Aorta (tissue), 5 donors: ENCODE measurements around the gene CDS2. TPM values are rescaled to one million over a fixed set of nuclear protein-coding genes. Genes with fewer than 3 reads are reported as not detected.
A peak's percentile ranks its signal among the peaks of the same experiment; 100 is the strongest.

ENCODE experiments used
- ATAC-seq: fragments of 200-7000 bp; cut with Tn5 transposase; one replicate; pipeline ENCODE4 v1.9.1; 2022; ENCODE audit warnings: moderate library complexity; ENCODE audit not compliant: low FRiP score
- DNase-seq, 2 donors: peaks; one replicate each; pipeline ENCODE4 v3.0.0-alpha.2; 2020
- H3K27ac ChIP-seq, 2 donors: one replicate each; pipeline ENCODE4 v1.5.1; 2013; ENCODE audit warnings: low read length in 2 of 2, mild to moderate bottlenecking in 2 of 2, moderate library complexity in 2 of 2, control low read depth in 1 of 2, inconsistent platforms in 1 of 2, low read depth in 1 of 2
- H3K27me3 ChIP-seq, 2 donors: one replicate each; pipeline ENCODE4 v1.6.1; 2013; ENCODE audit warnings: control low read depth in 1 of 2, low read length in 1 of 2, mild to moderate bottlenecking in 1 of 2, moderate library complexity in 1 of 2; ENCODE audit not compliant: insufficient read depth in 2 of 2, control insufficient read depth in 1 of 2
- H3K36me3 ChIP-seq, 2 donors: one replicate each; pipeline ENCODE4 v1.6.1; 2013; ENCODE audit warnings: control low read depth in 1 of 2, low read length in 1 of 2, mild to moderate bottlenecking in 1 of 2; ENCODE audit not compliant: insufficient read depth in 2 of 2, control insufficient read depth in 1 of 2
- H3K4me1 ChIP-seq, 2 donors: one replicate each; pipeline ENCODE4 v1.6.1; 2013; ENCODE audit warnings: low read length in 2 of 2, control low read depth in 1 of 2, mild to moderate bottlenecking in 1 of 2, moderate library complexity in 1 of 2; ENCODE audit not compliant: insufficient read depth in 2 of 2, control insufficient read depth in 1 of 2
- H3K4me3 ChIP-seq, 2 donors: one replicate each; pipeline ENCODE4 v1.5.1; 2013; ENCODE audit warnings: low read length in 2 of 2, control low read depth in 1 of 2, mild to moderate bottlenecking in 1 of 2
- H3K9me3 ChIP-seq: one replicate; pipeline ENCODE4 v1.6.1; 2013; ENCODE audit warnings: mild to moderate bottlenecking, low read length; ENCODE audit not compliant: control insufficient read depth
- WGBS, 2 donors: extraction: QIAGEN DNeasy Blood & Tissue Kit; methylation state at CpG; one replicate each; pipeline ENCODE4 v1.1.7; 2013; 5-methylcytosine and 5-hydroxymethylcytosine counted together
- intact Hi-C, 2 donors: fragments of 100-400 bp; cut with DNase I; formaldehyde crosslinking; loops; one replicate each; pipeline versions ENCODE4 v1.14.2 to v1.15.0; 2022
- polyA plus RNA-seq, 2 donors: library from polyadenylated mRNA; stranded (reverse); fragments of 200-250 nt; gene quantifications; one replicate each; pipeline ENCODE4 v1.2.3, GENCODE V29; 2013
- total RNA-seq, 2 donors: library from RNA; stranded (reverse); fragmentation: NEBNext Ultra II Directional; extraction: Animal tissue kit (Norgen Biotek cat#: 25700); gene quantifications; one replicate each; pipeline ENCODE4 v1.2.1, GENCODE V29; 2021
- donor health status: healthy with polysubstance abuse.
- donor health status: Bipolar disorder and iron deficiency.
- donor health status: DM: no; HTN: no; CAD: no.
- donor health status: DM: no; HTN: no; CAD: no.
- donor health status: DM: yes; HTN: yes; CAD: no.

Gene CDS2
- total and polyA plus RNA-seq, 4 donors = 13.9 to 135 (median 50.0) TPM

DNA sequence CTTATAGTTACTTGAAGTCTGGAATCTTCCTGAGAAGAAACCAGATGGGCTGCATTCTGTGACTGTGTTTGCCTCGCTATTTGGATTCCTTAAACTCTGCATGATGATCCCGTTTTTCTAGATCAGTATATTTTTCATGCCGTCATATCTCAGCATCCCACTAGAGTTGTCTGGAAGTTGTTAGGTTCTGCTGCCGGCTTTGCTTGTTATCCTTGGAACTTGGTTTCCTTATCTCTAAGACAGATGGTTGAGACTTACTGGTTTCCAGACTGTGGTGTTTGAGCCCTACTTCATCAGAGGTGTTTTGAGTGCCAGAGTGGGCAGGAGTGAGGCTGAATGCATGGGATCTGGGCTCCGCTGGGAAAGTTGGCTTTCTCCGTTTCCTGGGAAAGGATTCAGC lies 50.3 kb downstream of the CDS2 start:
- intact Hi-C loops = no loop called here

DNA sequence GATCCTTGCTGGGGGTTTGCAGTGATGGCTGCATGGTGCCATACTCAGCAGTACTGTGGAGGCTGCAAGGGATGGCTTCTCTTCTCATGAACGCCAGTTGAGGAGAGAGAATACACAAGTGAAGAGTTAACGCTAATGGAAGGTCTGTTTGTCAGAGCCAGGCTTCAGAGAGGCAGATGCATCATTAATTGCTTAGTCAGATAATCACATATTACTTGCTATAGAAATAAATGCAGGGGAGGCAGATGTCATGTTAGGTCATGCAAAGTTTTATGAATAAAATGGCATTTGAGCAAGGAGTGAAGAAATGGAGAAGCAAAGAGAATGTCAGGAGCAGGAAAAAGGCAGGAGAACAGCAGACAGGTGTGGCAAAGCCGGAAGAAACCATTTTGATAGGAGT lies 51.2 kb downstream of the CDS2 start:
- intact Hi-C loops = no loop called here
- Histone ChIP-seq H3K9me3 (no peaks in the 10 kb centered on the region), H3K4me1 (peaks cover 5 to 7% of the 10 kb centered on the region in 2 donors), H3K27me3 (no peaks in the 10 kb centered on the region), H3K4me3 (no peak overlapping the region), H3K27ac (peak overlapping the region in 1 of 2 donors; percentile 38), H3K36me3 (peaks cover 0 to 9% of the 10 kb centered on the region in 2 donors)
- 91 to 92% methylated on average over 3 of the region's 3 CpGs for WGBS, 2 donors
- DNase-seq (no peak), ATAC-seq (no peak)

More for the DNA sequence above, 50.3 kb downstream of the CDS2 start:
- DNase-seq (no peak), ATAC-seq (no peak)
- no peaks in the 10 kb centered on the region for H3K9me3 ChIP-seq
- H3K27me3 ChIP-seq = no peaks in the 10 kb centered on the region
- 10 to 16% methylated on average over 6 of the region's 6 CpGs for WGBS, 2 donors
- peaks cover 5 to 9% of the 10 kb centered on the region in 2 donors for H3K4me1 ChIP-seq
- H3K27ac ChIP-seq = peak overlapping the region in 1 of 2 donors; percentile 30
- H3K4me3 ChIP-seq = no peak overlapping the region
- H3K36me3 ChIP-seq = peaks cover 0 to 7% of the 10 kb centered on the region in 2 donors

GRCh38 chr20:5180421-5180820 lies 53.6 kb downstream of the CDS2 start:
- intact Hi-C loops = no loop called here
- no peak overlapping the region for H3K4me3 ChIP-seq
- DNase-seq (no peak), ATAC-seq (no peak)
- WGBS, 2 donors = 8 to 9% methylated on average over 1 of the region's 1 CpG
- H3K4me1 ChIP-seq = peaks cover 5 to 7% of the 10 kb centered on the region in 2 donors
- H3K36me3 ChIP-seq = peaks cover 0 to 9% of the 10 kb centered on the region in 2 donors
- H3K27ac ChIP-seq = peak overlapping the region; percentile 33 to 67
- H3K9me3 ChIP-seq = no peaks in the 10 kb centered on the region
- H3K27me3 ChIP-seq = no peaks in the 10 kb centered on the region

GRCh38 chr20:5180933-5181332 lies 54.1 kb downstream of the CDS2 start:
- DNase-seq (no peak), ATAC-seq (peak; percentile 54)
- peaks cover 0 to 12% of the 10 kb centered on the region in 2 donors for H3K36me3 ChIP-seq
- no peaks in the 10 kb centered on the region for H3K27me3 ChIP-seq
- peaks cover 5 to 7% of the 10 kb centered on the region in 2 donors for H3K4me1 ChIP-seq
- WGBS, 2 donors = 2 to 9% methylated on average over 3 of the region's 3 CpGs
- peak overlapping the region; percentile 33 to 94 for H3K27ac ChIP-seq
- H3K9me3 ChIP-seq = no peaks in the 10 kb centered on the region
- intact Hi-C loops = no loop called here
- H3K4me3 ChIP-seq = peak overlapping the region in 1 of 2 donors; percentile 24

GRCh38 chr20:5181492-5181891 lies 54.7 kb downstream of the CDS2 start:
- intact Hi-C loops = no loop called here
- Histone ChIP-seq H3K27ac (peak overlapping the region in 1 of 2 donors; percentile 94), H3K9me3 (no peaks in the 10 kb centered on the region), H3K36me3 (peaks cover 0 to 13% of the 10 kb centered on the region in 2 donors), H3K4me3 (peak overlapping the region in 1 of 2 donors; percentile 24), H3K27me3 (no peaks in the 10 kb centered on the region), H3K4me1 (peaks cover 5 to 7% of the 10 kb centered on the region in 2 donors)
- no peak for ATAC-seq
- WGBS, 2 donors = 9 to 19% methylated on average over 2 of the region's 2 CpGs
- DNase-seq = no peak

- peak overlapping the region in 1 of 2 donors; percentile 91 for H3K27ac ChIP-seq
- peaks cover 0 to 15% of the 10 kb centered on the region in 2 donors for H3K36me3 ChIP-seq
- DNase-seq (no peak), ATAC-seq (peak; percentile 67)
- H3K4me3 ChIP-seq = no peak overlapping the region
- H3K4me1 ChIP-seq = peaks cover 5 to 7% of the 10 kb centered on the region in 2 donors
- intact Hi-C loops = no loop called here
- no peaks in the 10 kb centered on the region for H3K9me3 ChIP-seq
- no peaks in the 10 kb centered on the region for H3K27me3 ChIP-seq
Measured at GRCh38 chr20:5181958-5182357, 55.1 kb downstream of the CDS2 start.

DNA sequence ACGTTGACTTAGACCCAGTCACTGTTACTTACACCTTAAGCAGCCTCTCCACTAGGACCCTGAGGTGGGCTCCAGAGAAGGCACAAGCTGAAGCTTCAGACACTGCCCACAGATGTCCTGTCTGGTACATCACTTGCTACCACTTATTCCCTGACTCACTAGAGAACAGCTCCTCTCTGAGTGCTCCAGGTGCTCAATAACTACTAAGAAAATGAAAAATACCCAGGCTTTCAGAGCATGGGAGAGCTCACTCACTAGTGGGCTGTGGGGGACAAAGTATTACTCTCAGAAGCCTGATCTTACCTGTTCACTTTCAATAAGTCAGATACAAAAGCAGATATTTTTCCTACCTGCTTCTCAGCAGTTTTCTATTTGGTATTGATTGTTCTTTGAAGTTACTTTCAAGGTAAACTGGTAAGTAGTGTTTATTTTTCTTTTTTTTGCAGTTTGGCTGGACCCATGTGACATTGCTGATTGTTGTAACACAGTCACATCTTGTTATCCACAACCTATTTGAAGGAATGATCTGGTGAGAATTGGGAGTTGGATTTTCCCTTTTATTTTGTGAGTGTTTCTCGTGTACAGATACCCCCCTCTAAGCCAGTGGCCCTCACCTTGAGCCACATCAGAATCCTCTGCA lies 55.9 kb downstream of the CDS2 start:
- H3K36me3 ChIP-seq = peaks cover 0 to 15% of the 10 kb centered on the region in 2 donors
- H3K9me3 ChIP-seq = no peaks in the 10 kb centered on the region
- H3K27ac ChIP-seq = peak overlapping the region; percentile 74 to 91
- H3K4me1 ChIP-seq = peaks cover 5 to 7% of the 10 kb centered on the region in 2 donors
- intact Hi-C loops = no loop called here
- DNase-seq (no peak), ATAC-seq (no peak)
- WGBS, 2 donors = 83 to 84% methylated on average over 2 of the region's 2 CpGs
- H3K4me3 ChIP-seq = no peak overlapping the region
- no peaks in the 10 kb centered on the region for H3K27me3 ChIP-seq

- no peak for DNase-seq
- Histone ChIP-seq H3K27ac (peak overlapping the region in 1 of 2 donors; percentile 74), H3K4me3 (no peak overlapping the region), H3K4me1 (peaks cover 5 to 7% of the 10 kb centered on the region in 2 donors), H3K36me3 (peaks cover 0 to 16% of the 10 kb centered on the region in 2 donors), H3K27me3 (no peaks in the 10 kb centered on the region), H3K9me3 (no peaks in the 10 kb centered on the region)
- intact Hi-C loops = no loop called here
- ATAC-seq = no peak
- 86 to 88% methylated on average over 13 of the region's 13 CpGs for WGBS, 2 donors
Measured at GRCh38 chr20:5183731-5184474, 57.1 kb downstream of the CDS2 start.
